Activated T-cell treated with anti-CD3 and anti-CD28 coated beads for 4 hours (primary cell): ENCODE measurements around the gene CPN2.

Experiments used
- DNase-seq: peaks from one replicate; pipeline ENCODE4 v3.0.0-alpha.2; 2020

Gene CPN2

GRCh38 chr3:194350726-194351071 is 429 bp downstream of the CPN2 start:
- DNase-seq = no peak

DNA sequence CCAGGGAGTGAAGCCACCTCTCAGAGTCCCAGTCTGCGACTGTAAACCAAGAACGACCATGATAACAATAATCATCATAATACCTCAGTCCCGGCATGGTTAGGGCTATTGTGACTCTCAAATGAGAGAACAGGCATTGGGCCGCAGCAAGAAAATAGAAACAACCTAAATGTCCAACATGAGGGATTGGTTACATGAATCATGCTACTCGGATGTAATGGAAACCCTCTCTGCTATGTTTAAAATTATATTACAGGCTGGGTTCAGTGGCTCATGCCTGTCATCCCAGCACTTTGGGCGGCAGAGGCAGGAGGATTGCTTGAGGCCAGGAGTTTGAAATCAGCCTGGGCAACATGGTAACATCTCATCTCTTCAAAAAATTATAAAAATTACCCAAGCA is 2.8 kb downstream of the CPN2 start:
- DNase-seq = no peak

DNA sequence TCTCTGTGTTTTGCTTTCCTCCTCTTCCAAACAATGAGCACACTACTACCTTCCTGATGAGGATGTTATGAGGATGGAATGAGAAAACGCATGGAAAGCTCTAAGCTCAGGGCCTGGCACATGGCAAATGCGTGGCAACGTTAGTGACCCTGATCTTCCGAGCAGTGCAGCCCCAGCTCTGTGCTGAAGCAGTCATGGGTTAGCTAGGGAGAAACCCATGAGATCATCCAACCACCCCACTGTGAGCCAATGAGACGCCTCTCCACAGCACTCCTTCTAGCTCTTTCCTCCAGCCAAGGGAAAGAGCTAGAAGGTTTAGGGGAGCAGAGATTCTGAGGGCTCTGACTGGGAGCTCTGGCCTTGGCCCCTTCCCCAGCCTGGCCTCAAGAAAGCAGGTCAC is 4.5 kb downstream of the CPN2 start:
- DNase-seq = no peak

- no peak for DNase-seq
Measured at GRCh38 chr3:194346035-194346434, 5.1 kb downstream of the CPN2 start.

GRCh38 chr3:194344012-194344411 is 7.1 kb downstream of the CPN2 start:
- peak; percentile 65 for DNase-seq

GRCh38 chr3:194343561-194343893 is 7.6 kb downstream of the CPN2 start:
- no peak for DNase-seq

GRCh38 chr3:194342861-194343560 is 8.1 kb downstream of the CPN2 start:
- no peak for DNase-seq

DNA sequence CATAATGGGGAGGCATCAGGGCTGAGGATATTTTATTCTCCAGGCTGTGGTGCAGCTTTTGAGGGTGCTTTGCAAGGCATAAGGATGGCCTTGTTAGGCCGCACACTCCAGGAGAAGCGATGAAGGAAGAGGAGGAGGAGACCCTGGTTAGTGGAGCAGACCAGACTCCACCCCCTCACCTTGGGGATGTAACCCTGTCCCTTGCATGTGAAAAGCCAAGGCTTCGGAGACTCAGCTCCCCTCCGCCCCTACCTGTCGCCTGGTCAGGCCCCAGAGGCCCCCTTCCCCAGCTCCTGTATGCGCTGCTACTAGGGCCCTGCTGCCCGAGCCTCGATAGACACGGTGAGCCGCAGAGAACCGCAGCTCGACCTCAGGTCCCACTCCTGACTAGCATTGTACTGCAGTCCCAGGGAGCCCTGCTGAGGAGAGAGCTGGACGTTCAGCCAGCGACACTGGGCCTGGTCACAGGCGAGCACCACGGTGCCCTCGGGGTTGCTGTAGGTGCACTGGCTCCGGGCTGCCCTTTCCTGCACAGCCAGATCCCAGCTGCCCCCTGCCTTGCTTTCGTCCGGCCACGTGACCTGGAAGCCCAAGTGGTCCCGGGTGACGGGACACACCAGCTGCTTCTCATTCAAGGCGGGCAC is 10.2 kb downstream of the CPN2 start:
- DNase-seq = no peak

GRCh38 chr3:194339840-194340239 is 11.3 kb downstream of the CPN2 start:
- no peak for DNase-seq

- no peak for DNase-seq
Measured at GRCh38 chr3:194339356-194339755, 11.8 kb downstream of the CPN2 start.

DNA sequence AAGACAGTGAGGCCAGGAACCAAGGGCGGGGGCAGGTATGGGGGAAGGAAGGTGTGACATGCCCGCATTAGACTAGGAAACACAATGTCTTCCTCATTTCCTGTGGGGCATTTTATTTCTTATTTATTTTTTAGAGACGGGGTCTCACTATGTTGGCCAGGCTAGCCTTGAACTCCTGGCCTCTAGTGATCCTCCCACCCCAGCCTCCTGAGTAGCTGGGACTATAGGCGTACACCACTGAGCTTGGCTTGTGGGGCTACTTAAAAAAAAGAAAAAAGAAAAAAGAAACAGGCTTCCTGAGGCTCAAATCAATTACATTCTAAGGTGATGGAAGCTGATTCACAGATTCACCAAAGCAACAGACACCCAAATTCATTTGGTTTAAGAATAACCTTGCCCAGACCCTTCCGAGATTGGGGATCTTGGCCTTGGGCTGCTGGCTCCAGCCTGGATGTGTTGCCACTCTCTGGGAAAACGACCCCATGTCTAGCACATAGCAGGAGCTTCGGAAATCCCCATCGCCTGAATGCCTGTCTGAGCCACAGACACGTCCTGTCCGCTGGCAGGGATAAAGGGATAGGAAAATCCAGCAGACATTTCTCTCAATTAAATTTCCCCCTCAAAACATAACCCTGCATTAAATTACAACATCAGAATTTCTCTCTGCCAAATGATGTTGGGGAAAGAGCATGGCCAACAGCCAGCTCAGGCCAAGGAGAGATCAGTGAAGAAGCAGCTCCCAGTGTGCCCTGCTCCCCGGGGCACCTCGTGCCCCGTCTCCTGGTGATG is 13.0 kb downstream of the CPN2 start:
- DNase-seq = no peak

GRCh38 chr3:194336601-194337355 is 14.3 kb downstream of the CPN2 start:
- DNase-seq = no peak

GRCh38 chr3:194333981-194334320 is 17.2 kb downstream of the CPN2 start:
- no peak for DNase-seq

- DNase-seq = peak; percentile 86
Measured at GRCh38 chr3:194333212-194333980, 17.7 kb downstream of the CPN2 start.

- DNase-seq = no peak
Measured at GRCh38 chr3:194332858-194333211, 18.3 kb downstream of the CPN2 start.

- DNase-seq = no peak
Measured at GRCh38 chr3:194330579-194330978, 20.5 kb downstream of the CPN2 start.

DNA sequence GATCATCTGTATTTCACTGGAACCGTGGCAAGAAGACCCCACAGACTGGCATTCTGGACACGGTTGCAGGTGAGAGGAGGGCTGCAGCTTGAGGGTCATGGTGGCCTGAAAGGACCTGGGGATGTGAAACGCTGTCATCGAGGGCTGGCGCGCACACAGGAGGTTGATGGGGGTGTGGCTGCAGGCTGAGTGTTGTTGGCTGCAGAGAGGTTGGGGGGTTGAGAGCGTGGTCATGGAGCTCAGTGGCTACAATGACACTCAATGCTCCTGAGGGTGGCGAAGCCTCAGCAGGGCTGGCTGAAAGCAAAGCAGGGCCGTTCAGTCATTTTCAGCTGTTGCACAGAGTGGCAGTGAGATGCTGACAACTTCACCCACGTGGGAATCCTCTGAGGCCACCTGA is 21.0 kb downstream of the CPN2 start:
- no peak for DNase-seq

- DNase-seq = no peak
Measured at GRCh38 chr3:194329583-194329965, 21.6 kb downstream of the CPN2 start.

- DNase-seq = no peak
Measured at GRCh38 chr3:194328942-194329582, 22.1 kb downstream of the CPN2 start.

- no peak for DNase-seq
Measured at GRCh38 chr3:194328053-194328657, 23.0 kb downstream of the CPN2 start.

DNA sequence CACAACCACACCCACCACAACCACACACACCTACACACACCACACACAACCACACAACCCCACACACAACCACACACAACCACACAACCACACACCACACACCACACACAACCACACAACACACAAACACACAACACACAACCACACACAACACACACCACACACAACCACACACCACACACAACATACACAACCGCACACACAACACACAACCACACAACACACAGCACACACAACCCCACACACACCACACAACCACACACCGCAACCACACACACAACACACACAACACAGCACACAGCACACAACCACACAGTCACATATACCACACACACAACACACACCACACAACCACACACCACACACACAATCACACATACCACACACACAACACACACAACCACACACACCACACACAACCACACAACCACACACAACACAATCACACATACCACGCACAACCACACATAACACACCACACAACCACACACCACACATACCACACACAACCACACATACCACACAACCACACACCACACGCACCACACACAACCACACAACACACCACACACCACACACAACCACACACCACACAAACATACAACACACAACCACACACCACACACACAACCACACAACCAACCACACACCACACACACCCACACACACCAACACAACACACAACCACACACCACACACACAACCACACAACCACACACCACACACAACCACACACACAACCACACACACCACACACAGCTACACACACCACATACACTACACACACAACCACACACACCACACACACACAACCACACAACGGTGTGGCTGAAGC is 23.7 kb downstream of the CPN2 start:
- no peak for DNase-seq
